PC-3 (cell line): ENCODE data around the gene HEXD. TPM values are rescaled to one million over a fixed set of nuclear protein-coding genes. Genes with fewer than 3 reads are reported as not detected.

Source experiments
- ATAC-seq: fragments of 200-7000 bp; cut with Tn5 transposase; 2 replicates; pipeline ENCODE4 v1.9.1; 2020; ENCODE audit warnings: mild to moderate bottlenecking, moderate library complexity
- BruUV-seq: library from RNA; stranded (reverse); fragments of 400-500 nt; replicated peaks from 2 replicates; lab custom pipeline; 2021; lab: Mats Ljungman, UMichigan
- CTCF ChIA-PET: fragments of 300-600 bp; sonication (Branson Sonifier 250); formaldehyde crosslinking; loops from one replicate; lab custom pipeline; 2022; ENCODE audit warnings: antibody characterized with exemption; lab: Charles Lee
- POLR2A ChIA-PET: fragments of 300-600 bp; sonication (Branson Sonifier 250); formaldehyde crosslinking; loops from one replicate; lab custom pipeline; 2022; ENCODE audit warnings: antibody characterized with exemption; ENCODE audit not compliant: unreplicated experiment; lab: Charles Lee
- DNase-seq: peaks from one replicate; pipeline ENCODE4 v3.0.0-alpha.2; 2015
- H2AFZ ChIP-seq: fragments of 300-600 bp; sonication (generic); 2 replicates; pipeline ENCODE4 v1.6.0; 2016; ENCODE audit warnings: antibody characterized with exemption, low read length
- H3F3A ChIP-seq: fragments of 300-600 bp; sonication (generic); one replicate; pipeline ENCODE4 v1.6.0; 2017; ENCODE audit warnings: antibody characterized with exemption, low read length, control low read depth, mild to moderate bottlenecking; ENCODE audit not compliant: unreplicated experiment
- H3K27ac ChIP-seq: fragments of 300-600 bp; sonication (generic); 2 replicates; pipeline ENCODE4 v1.5.1; 2016; ENCODE audit warnings: mild to moderate bottlenecking, low read length
- H3K27me3 ChIP-seq: fragments of 300-600 bp; sonication (generic); 2 replicates; pipeline ENCODE4 v1.6.1; 2016; ENCODE audit warnings: low read length, mixed read lengths
- H3K36me3 ChIP-seq: fragments of 300-600 bp; sonication (generic); 2 replicates; pipeline ENCODE4 v1.6.1; 2016; ENCODE audit warnings: low read depth, mixed run types, low read length, mixed read lengths
- H3K4me1 ChIP-seq: fragments of 300-600 bp; sonication (generic); 2 replicates; pipeline ENCODE4 v1.5.1; 2016; ENCODE audit warnings: low read length; ENCODE audit not compliant: insufficient read depth
- H3K4me2 ChIP-seq: fragments of 300-600 bp; sonication (generic); 2 replicates; pipeline ENCODE4 v1.6.0; 2016; ENCODE audit warnings: low read length
- H3K4me3 ChIP-seq: fragments of 300-600 bp; sonication (generic); 2 replicates; pipeline ENCODE4 v1.5.1; 2016; ENCODE audit warnings: mild to moderate bottlenecking, low read length, mixed read lengths
- H3K79me2 ChIP-seq: fragments of 300-600 bp; sonication (generic); 2 replicates; pipeline ENCODE4 v1.6.1; 2017; ENCODE audit warnings: low read length, mixed read lengths
- H3K9ac ChIP-seq: fragments of 300-600 bp; sonication (generic); 2 replicates; pipeline ENCODE4 v1.6.0; 2016; ENCODE audit warnings: mild to moderate bottlenecking, low read length
- H3K9me2 ChIP-seq: fragments of 300-600 bp; sonication (generic); replicated peaks from 2 replicates; pipeline ENCODE4 v1.6.1; 2016; ENCODE audit warnings: mixed run types, low read length, mixed read lengths
- H3K9me3 ChIP-seq: fragments of 300-600 bp; sonication (generic); 2 replicates; pipeline ENCODE4 v1.6.1; 2016; ENCODE audit warnings: low read length, mixed read lengths
- H4K20me1 ChIP-seq: fragments of 300-600 bp; sonication (generic); 2 replicates; pipeline ENCODE4 v1.6.1; 2016; ENCODE audit warnings: low read length, mixed read lengths
- EZH2 ChIP-seq: fragments of 300-600 bp; sonication (generic); IDR thresholded peaks from one replicate; pipeline ENCODE4 v1.6.1; 2017; ENCODE audit warnings: antibody characterized with exemption, mild to moderate bottlenecking, low read length; ENCODE audit not compliant: unreplicated experiment
- EZH2phosphoT487 ChIP-seq: fragments of 300-600 bp; sonication (generic); IDR thresholded peaks from 2 replicates; pipeline ENCODE4 v1.6.1; 2018; ENCODE audit warnings: mild to moderate bottlenecking, antibody characterized with exemption, low read length, borderline replicate concordance
- intact Hi-C: fragments of 100-400 bp; cut with micrococcal nuclease; formaldehyde crosslinking; loops from 2 replicates; pipeline ENCODE4 v1.9.0; 2023
- total RNA-seq: library from RNA; depleted of rRNA; stranded (reverse); fragments of >200 nt; gene quantifications from 2 replicates; pipeline ENCODE4 v1.2.3, GENCODE V29; 2014
- TF ChIP-seq, protein P1 (sequence below): fragments of 300-600 bp; sonication (generic); conservative IDR thresholded peaks from 2 replicates; pipeline ENCODE4 v1.5.1; 2017; ENCODE audit warnings: antibody characterized with exemption, low read depth, mild to moderate bottlenecking, low read length

HEXD gene
- total RNA-seq, 1 experiment from 2014 or later, result 12.7 TPM

DNA sequence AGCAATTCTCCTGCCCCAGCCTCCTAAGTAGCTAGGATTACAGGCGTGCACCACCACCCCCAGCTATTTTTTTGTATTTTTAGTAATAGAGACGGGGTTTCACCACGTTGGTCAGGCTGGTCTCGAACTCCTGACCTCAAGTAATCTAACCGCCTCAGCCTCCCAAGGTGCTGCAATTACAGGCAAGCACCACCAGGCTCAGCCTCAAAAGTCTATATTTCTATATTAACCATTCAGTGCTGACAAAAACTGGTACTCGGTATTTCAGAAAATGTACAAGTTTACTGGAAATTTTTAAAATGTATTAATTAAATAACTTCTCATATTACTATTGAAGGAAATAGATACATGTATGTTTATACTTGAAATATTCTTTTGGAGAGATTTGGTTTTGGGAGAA, 1.4 kb upstream of the HEXD start:
- peak; percentile 23 for DNase-seq
- no peaks in the 10 kb centered on the region for H3F3A ChIP-seq
- no peak overlapping the region for H3K4me2 ChIP-seq
- no peak for ATAC-seq
- peaks cover 11% of the 10 kb centered on the region for H3K4me1 ChIP-seq
- no peak overlapping the region for H3K4me3 ChIP-seq
- TF ChIP-seq EZH2phosphoT487, result no peak
- TF ChIP-seq EZH2, result no peak
- H4K20me1 ChIP-seq, result peaks cover 20% of the 10 kb centered on the region; the same call in 1 of the 2 replicates
- H3K36me3 ChIP-seq, result no peaks in the 10 kb centered on the region
- no peaks in the 10 kb centered on the region for H3K27me3 ChIP-seq
- ChIA-PET POLR2A (no interaction called here), CTCF (no interaction called here)
- no peak overlapping the region for H3K9ac ChIP-seq
- no peaks in the 10 kb centered on the region for H3K9me3 ChIP-seq
- intact Hi-C loops, result loop anchor here (10.0 kb wide), 1 partner anchor 78 kb away; no protein-coding TSS in a partner anchor
- no TSS peak for BruUV-seq
- H3K27ac ChIP-seq, result no peak overlapping the region
- no peaks in the 10 kb centered on the region for H3K9me2 ChIP-seq
- H2AFZ ChIP-seq, result no peak overlapping the region
- peaks cover 14% of the 10 kb centered on the region for H3K79me2 ChIP-seq

DNA sequence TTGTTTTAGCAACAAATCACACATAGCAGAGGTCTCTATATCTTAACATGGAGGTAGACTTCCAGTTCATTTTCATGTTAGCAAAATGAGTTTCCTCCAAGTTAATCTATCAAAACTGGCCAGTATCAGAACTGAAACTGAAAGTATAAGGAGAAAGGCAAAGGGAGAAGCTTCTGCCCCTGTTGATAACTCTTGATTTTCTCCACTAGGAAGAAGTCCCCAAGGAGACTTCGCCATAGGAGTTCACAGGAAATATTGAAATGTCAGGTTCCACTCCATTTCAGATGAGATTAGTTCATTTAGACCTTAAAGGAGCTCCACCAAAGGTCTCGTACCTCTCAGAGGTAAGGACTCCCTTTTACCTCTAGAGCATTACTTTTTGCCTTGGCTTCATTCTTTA, 1.4 kb downstream of the HEXD start:
- Histone ChIP-seq H3K36me3 (no peaks in the 10 kb centered on the region), H3K4me3 (peak overlapping the region; percentile 97), H4K20me1 (peaks cover 13% of the 10 kb centered on the region; the same call in 1 of the 2 replicates), H3K9me3 (no peaks in the 10 kb centered on the region), H3F3A (no peaks in the 10 kb centered on the region), H3K27ac (no peak overlapping the region), H3K27me3 (no peaks in the 10 kb centered on the region), H3K9ac (peak overlapping the region; percentile 87; the same call in 1 of the 2 replicates), H2AFZ (no peak overlapping the region; the same call in 1 of the 2 replicates), H3K9me2 (no peaks in the 10 kb centered on the region), H3K4me2 (peak overlapping the region; percentile 88), H3K79me2 (peaks cover 6% of the 10 kb centered on the region), H3K4me1 (peaks cover 11% of the 10 kb centered on the region)
- intact Hi-C loops, result loop anchor here (10.0 kb wide), 1 partner anchor 75 kb away; no protein-coding TSS in a partner anchor
- ChIA-PET CTCF (no interaction called here), POLR2A (no interaction called here)
- peak; percentile 7 for DNase-seq
- ATAC-seq, result no peak
- no peak for TF ChIP-seq EZH2phosphoT487
- TF ChIP-seq, protein P1, sequence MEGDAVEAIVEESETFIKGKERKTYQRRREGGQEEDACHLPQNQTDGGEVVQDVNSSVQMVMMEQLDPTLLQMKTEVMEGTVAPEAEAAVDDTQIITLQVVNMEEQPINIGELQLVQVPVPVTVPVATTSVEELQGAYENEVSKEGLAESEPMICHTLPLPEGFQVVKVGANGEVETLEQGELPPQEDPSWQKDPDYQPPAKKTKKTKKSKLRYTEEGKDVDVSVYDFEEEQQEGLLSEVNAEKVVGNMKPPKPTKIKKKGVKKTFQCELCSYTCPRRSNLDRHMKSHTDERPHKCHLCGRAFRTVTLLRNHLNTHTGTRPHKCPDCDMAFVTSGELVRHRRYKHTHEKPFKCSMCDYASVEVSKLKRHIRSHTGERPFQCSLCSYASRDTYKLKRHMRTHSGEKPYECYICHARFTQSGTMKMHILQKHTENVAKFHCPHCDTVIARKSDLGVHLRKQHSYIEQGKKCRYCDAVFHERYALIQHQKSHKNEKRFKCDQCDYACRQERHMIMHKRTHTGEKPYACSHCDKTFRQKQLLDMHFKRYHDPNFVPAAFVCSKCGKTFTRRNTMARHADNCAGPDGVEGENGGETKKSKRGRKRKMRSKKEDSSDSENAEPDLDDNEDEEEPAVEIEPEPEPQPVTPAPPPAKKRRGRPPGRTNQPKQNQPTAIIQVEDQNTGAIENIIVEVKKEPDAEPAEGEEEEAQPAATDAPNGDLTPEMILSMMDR, result no peak
- TF ChIP-seq EZH2, result no peak
- BruUV-seq, result no TSS peak

GRCh38 chr17:82424001-82424862, 6.1 kb downstream of the HEXD start:
- POLR2A ChIA-PET, result no interaction called here
- H3K27me3 ChIP-seq, result no peaks in the 10 kb centered on the region
- TF ChIP-seq, protein P1, result peak; percentile 90
- TF ChIP-seq EZH2, result no peak
- H3K9me2 ChIP-seq, result no peaks in the 10 kb centered on the region
- H3K9me3 ChIP-seq, result no peaks in the 10 kb centered on the region
- DNase-seq (peak; percentile 63), ATAC-seq (peak; percentile 49; the same call in 1 of the 2 replicates)
- no peak overlapping the region for H3K4me2 ChIP-seq
- H3K79me2 ChIP-seq, result no peaks in the 10 kb centered on the region
- CTCF ChIA-PET, result no interaction called here
- no peak overlapping the region for H3K4me3 ChIP-seq
- intact Hi-C loops, result no loop called here
- no peak overlapping the region for H3K9ac ChIP-seq
- no peaks in the 10 kb centered on the region for H3K36me3 ChIP-seq
- H3K4me1 ChIP-seq, result peaks cover 4% of the 10 kb centered on the region; the same call in 1 of the 2 replicates
- no TSS peak for BruUV-seq
- no peak overlapping the region for H3K27ac ChIP-seq
- no peak overlapping the region for H2AFZ ChIP-seq
- no peaks in the 10 kb centered on the region for H4K20me1 ChIP-seq
- H3F3A ChIP-seq, result no peaks in the 10 kb centered on the region
